Measurements from ENCODE around the gene KCP. TPM values are rescaled to one million over a fixed set of nuclear protein-coding genes. Genes with fewer than 3 reads are reported as not detected.
A peak's percentile ranks its signal among the peaks of the same experiment; 100 is the strongest.

Gene KCP
- total RNA-seq, 3 donors from 2014 or later, result 0.33 to 2.2 (median 0.88) TPM

DNA sequence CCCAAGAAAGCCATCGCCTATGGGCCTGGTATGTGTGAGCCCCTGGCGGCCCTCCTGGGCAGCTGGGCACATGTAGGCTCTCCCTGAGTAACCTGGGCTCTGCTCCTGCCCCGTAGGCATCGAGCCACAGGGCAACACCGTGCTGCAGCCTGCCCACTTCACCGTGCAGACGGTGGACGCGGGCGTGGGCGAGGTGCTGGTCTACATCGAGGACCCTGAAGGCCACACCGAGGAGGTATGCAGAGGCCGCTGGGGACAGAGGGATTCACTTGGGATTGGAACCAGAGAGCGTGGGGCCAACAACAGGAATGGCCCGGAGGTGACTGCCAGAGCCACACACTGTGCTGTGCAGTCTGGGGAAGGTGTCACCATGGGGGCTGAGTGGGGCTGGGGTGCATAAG lies 73.0 kb downstream of the KCP start:
- no peak for DNase-seq (ENCODE audit: low spot score in 2 of 2)
- H3K27me3 ChIP-seq, result no peaks in the 10 kb centered on the region
- no peak overlapping the region for H3K4me3 ChIP-seq
- H3K27ac ChIP-seq, result no peak overlapping the region
- peaks cover 0 to 7% of the 10 kb centered on the region in 2 donors for H3K4me1 ChIP-seq
- no peaks in the 10 kb centered on the region for H3K36me3 ChIP-seq
- intact Hi-C loops (cut with DNase I; ENCODE audit: low total_unique reads), result no loop called here
- no peaks in the 10 kb centered on the region for H3K9me3 ChIP-seq
- TF ChIP-seq POLR2A (IDR thresholded peaks at IDR 0.05), result no peak
- no peak for TF ChIP-seq POLR2AphosphoS5 (IDR thresholded peaks at IDR 0.05)
- TF ChIP-seq, protein P1, sequence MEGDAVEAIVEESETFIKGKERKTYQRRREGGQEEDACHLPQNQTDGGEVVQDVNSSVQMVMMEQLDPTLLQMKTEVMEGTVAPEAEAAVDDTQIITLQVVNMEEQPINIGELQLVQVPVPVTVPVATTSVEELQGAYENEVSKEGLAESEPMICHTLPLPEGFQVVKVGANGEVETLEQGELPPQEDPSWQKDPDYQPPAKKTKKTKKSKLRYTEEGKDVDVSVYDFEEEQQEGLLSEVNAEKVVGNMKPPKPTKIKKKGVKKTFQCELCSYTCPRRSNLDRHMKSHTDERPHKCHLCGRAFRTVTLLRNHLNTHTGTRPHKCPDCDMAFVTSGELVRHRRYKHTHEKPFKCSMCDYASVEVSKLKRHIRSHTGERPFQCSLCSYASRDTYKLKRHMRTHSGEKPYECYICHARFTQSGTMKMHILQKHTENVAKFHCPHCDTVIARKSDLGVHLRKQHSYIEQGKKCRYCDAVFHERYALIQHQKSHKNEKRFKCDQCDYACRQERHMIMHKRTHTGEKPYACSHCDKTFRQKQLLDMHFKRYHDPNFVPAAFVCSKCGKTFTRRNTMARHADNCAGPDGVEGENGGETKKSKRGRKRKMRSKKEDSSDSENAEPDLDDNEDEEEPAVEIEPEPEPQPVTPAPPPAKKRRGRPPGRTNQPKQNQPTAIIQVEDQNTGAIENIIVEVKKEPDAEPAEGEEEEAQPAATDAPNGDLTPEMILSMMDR (IDR thresholded peaks at IDR 0.05), result no peak

DNA sequence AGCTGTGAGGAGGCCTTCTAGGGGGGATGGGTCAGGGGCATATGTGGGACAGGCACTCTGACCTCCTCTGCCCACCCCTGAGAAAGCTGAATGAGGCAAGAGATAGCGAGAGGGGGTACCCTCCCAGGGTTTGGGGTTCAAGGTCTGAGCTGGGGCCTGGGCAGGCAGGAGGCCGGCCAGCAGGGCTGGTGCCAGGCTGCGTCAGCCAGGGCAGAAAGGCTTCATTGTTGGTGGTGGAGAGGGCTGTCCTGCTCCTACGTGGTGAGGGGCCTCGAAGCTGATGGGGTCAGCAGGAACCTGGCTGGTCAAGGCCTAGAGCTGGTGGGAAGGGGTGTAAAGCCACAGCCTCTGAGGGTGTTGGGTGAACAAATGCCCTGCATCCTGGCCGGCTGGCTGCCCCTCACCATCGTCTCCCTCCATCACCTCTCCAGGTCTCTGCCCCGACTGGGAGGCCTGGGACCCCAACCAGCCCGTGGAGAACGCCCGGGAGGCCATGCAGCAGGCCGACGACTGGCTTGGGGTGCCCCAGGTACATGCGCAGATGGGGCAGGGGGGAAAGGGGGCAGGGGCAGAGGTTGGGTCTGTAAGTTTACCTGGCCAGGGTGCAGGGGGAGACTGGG lies 73.7 kb downstream of the KCP start:
- Histone ChIP-seq H3K27ac (peak overlapping the region in 1 of 2 donors; percentile 19), H3K36me3 (no peaks in the 10 kb centered on the region), H3K4me1 (peaks cover 0 to 7% of the 10 kb centered on the region in 2 donors)

DNA sequence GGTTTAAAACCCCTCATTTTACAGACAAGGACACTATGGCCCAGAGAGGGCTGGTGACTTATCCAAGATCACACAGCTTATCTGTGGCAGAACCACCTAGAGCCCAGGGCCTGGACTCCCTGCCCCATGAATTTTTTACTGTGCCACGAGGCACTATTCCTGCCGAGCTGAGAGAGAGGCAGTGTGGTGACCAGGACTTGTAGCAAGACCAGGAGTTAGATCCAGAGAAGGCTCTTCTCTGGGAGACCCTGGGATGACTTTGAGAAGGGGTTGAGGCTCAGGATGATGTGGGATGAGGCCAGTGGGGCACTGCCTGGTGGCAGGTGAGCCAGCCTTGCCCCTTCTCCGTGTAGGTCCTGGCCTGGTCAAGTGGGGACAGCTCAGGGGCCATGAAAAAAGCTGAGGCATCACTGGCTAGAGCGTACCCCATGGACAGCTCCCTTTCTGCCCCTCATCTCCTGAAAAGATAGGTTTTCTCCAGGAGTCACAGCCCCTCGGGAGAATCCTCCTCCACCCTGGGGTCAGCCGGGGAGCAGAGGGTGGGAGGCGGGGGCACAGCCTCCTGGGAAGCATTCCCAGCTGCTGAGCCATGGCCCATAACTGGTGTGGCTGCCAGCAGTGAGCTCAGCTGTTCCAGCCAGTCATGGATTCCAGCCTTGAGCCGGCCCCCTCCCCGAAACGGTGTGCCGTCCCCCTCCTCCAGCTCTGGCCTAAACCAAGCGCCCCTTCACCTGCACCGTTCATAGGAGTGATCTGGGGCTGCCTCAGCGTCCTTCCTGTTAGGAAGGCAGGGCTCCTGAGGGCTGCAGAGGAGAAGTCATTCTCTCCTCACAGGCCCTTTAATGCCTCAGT lies 74.5 kb downstream of the KCP start:
- Histone ChIP-seq H3K4me3 (no peak overlapping the region), H3K9me3 (no peaks in the 10 kb centered on the region), H3K36me3 (no peaks in the 10 kb centered on the region), H3K4me1 (peaks cover 0 to 7% of the 10 kb centered on the region in 2 donors), H3K27ac (peak overlapping the region in 1 of 2 donors; percentile 19), H3K27me3 (peaks cover 0 to 5% of the 10 kb centered on the region in 2 donors)
- no peak for TF ChIP-seq POLR2A (IDR thresholded peaks at IDR 0.05)
- TF ChIP-seq, protein P1 (IDR thresholded peaks at IDR 0.05), result no peak
- no peak for TF ChIP-seq POLR2AphosphoS5 (IDR thresholded peaks at IDR 0.05)
- no peak for DNase-seq (ENCODE audit: low spot score in 2 of 2)
- intact Hi-C loops (cut with DNase I; ENCODE audit: low total_unique reads), result no loop called here

More for the DNA sequence above, 73.7 kb downstream of the KCP start:
- DNase-seq (ENCODE audit: low spot score in 2 of 2), result no peak
- Histone ChIP-seq H3K27me3 (no peaks in the 10 kb centered on the region), H3K4me3 (no peak overlapping the region), H3K9me3 (no peaks in the 10 kb centered on the region)
- TF ChIP-seq, protein P1 (IDR thresholded peaks at IDR 0.05), result no peak
- TF ChIP-seq POLR2AphosphoS5 (IDR thresholded peaks at IDR 0.05) (no peak), POLR2A (IDR thresholded peaks at IDR 0.05) (no peak)
- intact Hi-C loops (cut with DNase I; ENCODE audit: low total_unique reads), result no loop called here

DNA sequence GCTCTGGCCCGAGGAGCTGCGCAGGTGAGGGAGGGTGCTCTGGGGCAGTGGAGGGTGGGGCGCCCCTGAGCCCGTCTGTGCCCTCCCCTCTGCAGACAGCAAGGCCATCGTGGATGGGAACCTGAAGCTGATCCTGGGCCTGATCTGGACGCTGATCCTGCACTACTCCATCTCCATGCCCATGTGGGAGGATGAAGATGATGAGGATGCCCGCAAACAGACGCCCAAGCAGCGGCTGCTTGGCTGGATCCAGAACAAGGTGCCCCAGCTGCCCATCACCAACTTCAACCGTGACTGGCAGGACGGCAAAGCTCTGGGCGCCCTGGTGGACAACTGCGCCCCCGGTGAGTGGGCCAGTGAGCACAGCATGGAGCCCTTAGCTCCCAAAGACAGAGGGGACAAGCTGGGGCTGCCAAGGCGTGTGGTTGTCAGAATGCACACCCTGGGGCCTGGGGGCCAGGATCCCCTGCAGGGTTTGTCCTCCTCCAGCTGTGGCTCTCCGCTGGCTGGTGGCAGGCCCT lies 75.2 kb downstream of the KCP start:
- TF ChIP-seq POLR2AphosphoS5 (IDR thresholded peaks at IDR 0.05) (no peak), POLR2A (IDR thresholded peaks at IDR 0.05) (no peak)
- TF ChIP-seq, protein P1 (IDR thresholded peaks at IDR 0.05), result no peak
- Histone ChIP-seq H3K9me3 (no peaks in the 10 kb centered on the region), H3K36me3 (no peaks in the 10 kb centered on the region), H3K27me3 (peaks cover 0 to 9% of the 10 kb centered on the region in 2 donors), H3K4me1 (peaks cover 0 to 7% of the 10 kb centered on the region in 2 donors), H3K27ac (no peak overlapping the region), H3K4me3 (no peak overlapping the region)
- no peak for DNase-seq (ENCODE audit: low spot score in 2 of 2)
- intact Hi-C loops (cut with DNase I; ENCODE audit: low total_unique reads), result no loop called here

DNA sequence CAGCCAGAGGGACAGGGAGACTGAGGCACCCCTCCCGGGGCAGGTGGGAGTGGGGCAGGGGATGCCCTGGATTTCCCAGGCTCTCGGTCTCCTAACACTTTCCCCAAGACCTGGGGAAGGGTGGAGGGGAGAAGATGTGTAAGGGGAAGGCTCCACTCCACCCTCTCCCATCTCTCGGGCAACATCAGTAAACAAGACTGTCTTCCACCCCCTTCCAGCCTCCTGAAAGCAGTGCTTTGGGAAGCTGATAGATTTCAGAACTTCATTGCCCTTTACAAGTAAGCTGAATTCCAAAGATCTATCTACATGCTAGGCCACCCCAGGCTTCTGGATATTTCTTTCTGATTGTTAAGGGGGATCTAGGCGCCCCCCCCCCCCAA lies 76.6 kb downstream of the KCP start:
- no peaks in the 10 kb centered on the region for H3K9me3 ChIP-seq
- H3K27me3 ChIP-seq, result peaks cover 0 to 9% of the 10 kb centered on the region in 2 donors
- TF ChIP-seq, protein P1 (IDR thresholded peaks at IDR 0.05), result no peak
- no peak for TF ChIP-seq POLR2AphosphoS5 (IDR thresholded peaks at IDR 0.05)
- H3K27ac ChIP-seq, result peak overlapping the region in 1 of 2 donors; percentile 90
- intact Hi-C loops (cut with DNase I; ENCODE audit: low total_unique reads), result no loop called here
- no peaks in the 10 kb centered on the region for H3K36me3 ChIP-seq
- DNase-seq (ENCODE audit: low spot score in 2 of 2), result no peak
- peak overlapping the region in 1 of 3 donors; percentile 85 for H3K4me3 ChIP-seq
- H3K4me1 ChIP-seq, result peaks cover 0 to 7% of the 10 kb centered on the region in 2 donors

Measured in breast epithelium (tissue), 4 donors.